GM11168 (cell line): ENCODE results near the gene KCTD7.
"Not testable (repeated sequence)": the region's sequence is repeated elsewhere in the genome, so short reads cannot be mapped to it uniquely, and the experiment has no call there.

Experiments
- in situ Hi-C: fragments of 300-500 bp; cut with MboI; formaldehyde crosslinking; loops from one replicate; pipeline ENCODE4 v1.12.0; 2022; ENCODE audit warnings: low sequenced_read_pairs; ENCODE audit not compliant: unreplicated experiment

KCTD7 gene

DNA sequence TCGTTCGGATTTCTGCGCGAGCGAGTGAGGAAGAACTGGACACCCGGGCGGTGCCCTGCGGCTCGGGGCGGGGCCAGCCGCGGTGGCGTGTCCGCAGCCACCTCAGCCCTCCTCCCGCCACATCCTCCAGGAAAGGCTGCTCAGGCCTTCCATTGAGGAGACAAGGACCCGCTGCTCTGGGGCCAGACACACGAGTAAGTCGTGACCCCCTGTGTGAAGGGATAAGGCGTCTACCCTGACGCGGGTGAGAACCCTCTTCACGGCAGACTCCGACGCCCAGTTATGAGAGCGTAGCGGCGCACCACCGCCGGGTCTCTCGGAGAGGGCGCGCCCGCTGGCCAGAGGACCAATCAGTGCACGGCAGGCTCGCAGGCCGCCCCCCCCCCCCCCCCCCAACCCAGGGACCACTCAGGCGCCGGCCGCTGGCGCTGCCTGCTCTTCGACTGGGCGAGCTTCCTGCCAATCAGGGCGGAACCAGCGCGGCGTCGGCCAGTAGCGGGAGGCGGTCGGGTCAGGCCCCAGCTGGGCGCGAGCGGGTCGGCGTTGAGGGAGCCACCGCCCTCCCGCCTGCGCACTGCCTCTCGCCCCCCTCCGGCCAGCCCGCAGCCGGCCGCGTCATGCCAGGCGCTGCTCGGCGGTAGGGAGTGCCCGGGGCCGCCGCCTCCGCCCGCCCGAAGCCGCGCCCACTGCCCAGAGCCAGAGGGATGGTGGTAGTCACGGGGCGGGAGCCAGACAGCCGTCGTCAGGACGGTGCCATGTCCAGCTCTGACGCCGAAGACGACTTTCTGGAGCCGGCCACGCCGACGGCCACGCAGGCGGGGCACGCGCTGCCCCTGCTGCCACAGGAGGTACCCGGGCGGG is at the start of gene KCTD7:
KCTD7 (plus strand) TSS at position 521 of the 861 bp plus-strand sequence; CDS start at position 705, 184 bp downstream.
- in situ Hi-C loops, result no loop called here

DNA sequence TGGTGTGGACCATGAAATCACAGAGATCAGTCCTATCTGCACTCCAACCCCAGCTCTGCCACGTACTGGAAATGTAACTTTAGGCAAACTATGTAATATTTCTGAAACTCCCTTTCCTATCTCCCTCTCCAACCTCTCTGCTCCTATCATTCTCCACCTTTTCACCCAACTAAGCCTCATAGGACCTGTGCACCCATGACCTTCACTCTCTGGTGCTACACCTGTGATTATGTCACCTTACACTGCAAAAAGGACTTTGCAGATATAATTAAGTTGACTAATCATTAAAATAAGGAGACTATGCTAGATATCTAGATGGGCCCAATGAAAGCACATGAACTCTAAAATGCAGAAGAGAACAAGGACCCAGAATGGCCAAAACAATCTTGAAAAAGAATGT is 48.3 kb upstream of the KCTD7 start:
- in situ Hi-C loops, result not testable (repeated sequence)

DNA sequence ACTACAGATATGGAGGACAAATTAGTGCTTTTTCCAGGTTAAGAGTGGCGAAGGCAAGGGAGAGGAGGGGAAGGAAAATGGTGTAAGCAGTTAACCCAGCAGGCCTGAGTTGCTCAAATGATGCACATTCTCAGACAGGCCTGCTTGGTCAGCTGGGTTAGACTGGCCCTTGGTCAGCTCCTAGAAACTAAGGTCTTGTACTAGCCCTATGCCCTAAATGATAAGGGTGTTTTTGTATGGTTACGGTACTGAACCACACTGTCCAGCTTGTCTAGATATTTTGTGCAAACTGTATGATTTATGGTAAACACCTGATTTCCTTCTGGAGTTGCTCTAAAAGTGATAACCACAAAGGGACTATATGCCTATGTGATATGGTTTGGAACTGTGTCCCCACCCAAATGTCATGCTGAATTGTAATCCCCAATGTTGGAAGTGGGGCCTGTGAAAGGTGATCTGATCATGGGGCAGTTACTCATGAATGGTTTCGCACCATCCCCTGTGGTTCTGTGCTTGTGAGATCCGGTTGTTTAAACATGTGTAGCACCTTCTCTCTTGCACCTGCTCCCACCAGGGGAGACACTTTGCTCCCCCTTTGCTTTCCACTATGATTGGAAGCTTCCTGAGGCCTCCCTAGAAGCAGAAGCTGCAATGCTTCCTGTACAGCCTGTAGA is 45.7 kb upstream of the KCTD7 start:
- in situ Hi-C loops, result not testable (repeated sequence)

DNA sequence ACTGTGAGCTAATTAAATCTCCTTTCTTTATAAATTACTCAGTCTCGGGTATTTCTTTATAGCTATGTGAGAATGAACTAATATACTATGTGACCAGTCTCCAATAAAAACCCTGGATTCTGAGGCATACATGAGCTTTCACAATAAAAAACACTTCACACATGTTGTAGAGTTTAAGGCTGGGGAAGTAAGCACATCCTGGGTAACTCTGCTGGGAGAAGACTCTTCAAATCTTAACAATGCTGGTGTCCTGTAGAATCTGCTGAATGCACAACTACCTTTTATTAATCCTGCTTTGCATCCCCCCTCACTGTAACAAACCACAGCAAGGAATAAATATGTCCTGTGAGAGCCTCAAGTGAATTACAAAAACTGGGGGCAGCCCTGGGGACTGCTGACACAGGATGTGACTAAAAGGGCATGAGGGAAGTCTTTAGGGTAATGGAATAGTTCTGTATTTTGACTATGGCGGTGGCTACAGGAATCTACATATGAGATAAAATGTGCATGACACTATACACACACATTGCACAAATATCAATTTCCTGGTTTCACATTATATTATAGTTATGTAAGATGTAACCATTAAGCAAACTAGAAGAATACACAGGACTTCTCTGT is 45.1 kb upstream of the KCTD7 start:
- in situ Hi-C loops, result no loop called here

DNA sequence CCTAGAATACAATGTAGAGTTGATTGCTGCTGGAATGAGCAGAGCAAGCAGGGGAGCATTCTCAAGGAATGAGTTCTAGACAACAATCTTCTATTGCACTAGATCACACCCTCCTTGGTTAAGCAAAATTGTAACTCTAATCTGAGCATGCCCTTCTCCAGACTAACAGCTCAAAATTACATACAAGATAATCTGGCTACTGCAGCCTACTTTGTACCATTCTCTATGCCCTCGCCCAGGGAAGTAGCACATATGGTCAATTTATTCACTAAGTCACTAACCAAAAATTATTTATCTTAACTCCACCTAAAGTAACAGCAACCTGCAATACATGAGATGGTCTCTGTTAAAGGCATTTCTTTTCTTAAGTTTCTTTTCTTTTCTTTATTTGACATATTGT is 42.5 kb upstream of the KCTD7 start:
- in situ Hi-C loops, result no loop called here

DNA sequence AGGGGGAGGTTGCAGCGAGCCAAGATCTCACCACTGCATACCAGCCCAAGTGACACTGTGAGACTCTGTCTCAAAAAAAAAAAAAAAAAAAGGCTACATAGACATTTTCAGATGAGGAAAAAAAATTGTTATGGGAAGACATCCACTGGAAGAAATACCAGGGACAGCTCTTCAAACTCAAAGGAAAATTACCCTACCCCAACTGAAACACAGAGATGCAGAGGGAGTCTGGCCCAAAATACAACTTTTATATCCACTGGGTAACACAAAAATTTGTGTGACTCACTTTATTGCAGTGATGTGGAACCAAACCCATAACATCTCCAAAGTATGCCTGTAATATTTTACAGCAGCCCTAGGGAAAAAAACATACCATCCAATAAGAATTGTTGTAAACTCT is 40.5 kb upstream of the KCTD7 start:
- in situ Hi-C loops, result not testable (repeated sequence)

DNA sequence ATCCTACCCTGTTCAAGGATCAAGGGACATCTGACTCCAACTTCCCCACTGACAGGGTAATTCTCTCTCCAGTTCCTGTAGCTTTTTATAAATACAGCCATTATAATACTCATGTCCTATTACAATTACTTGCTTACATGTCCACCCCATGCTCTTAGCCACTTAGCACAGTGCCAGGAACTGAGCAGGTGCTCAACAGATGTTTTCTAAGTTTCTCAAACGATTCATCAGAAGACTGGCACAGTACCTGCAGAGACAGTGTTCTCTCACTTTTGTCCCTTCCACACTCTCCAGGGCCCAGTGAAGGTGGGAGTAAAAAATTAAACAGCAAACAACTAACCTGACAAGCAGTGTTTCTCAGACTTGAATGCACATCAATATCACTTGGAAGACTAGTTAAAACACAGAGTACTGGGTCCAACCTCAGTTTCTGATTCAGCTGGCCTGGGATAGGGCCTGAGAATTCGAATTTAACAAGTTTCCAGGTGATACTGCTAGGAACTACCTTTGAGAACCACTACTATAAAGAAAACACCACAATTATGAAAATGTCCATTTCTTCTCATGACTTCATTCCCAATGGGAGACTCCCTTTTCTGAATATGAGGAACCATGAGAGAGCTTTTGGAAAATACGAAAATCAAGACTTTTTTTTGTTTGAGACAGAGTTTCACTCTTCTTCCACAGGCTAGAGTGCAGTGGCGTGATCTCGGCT is 39.7 kb upstream of the KCTD7 start:
- in situ Hi-C loops, result not testable (repeated sequence)

DNA sequence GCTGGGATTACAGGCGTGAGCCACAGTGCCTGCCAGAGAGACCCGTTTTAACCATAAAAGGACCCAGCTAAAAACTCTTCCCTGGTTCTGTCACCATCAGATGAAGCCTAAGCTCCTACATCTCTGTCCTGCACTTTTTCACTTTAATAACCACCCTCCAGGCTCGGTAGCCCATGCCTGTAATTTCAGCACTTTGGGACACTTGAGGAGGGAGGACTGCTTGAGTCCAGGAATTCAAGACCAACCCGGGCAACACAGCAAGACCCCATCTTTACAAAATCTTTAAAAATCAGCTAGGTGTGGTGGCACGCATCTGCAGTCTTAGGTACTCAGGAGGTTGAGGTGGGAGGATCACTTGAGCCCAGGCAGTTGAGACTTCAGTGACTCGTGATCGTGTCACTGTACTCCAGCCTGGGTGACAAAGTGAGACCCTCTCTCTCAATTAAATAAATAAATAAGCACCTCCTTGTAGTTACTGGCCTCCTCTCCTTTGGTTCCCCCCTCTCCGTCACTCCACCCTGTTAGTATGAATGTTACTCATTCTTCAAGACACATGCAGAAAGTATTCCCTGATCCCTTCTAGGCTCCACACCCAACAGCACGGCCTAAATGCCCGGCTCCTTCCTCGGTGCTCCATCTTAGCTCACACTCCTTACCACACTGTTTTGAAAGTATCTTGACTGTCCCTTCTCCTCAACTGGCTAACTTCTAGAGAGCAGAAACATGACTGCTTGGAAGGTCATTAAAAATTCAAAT is 38.2 kb upstream of the KCTD7 start:
- in situ Hi-C loops, result not testable (repeated sequence)

DNA sequence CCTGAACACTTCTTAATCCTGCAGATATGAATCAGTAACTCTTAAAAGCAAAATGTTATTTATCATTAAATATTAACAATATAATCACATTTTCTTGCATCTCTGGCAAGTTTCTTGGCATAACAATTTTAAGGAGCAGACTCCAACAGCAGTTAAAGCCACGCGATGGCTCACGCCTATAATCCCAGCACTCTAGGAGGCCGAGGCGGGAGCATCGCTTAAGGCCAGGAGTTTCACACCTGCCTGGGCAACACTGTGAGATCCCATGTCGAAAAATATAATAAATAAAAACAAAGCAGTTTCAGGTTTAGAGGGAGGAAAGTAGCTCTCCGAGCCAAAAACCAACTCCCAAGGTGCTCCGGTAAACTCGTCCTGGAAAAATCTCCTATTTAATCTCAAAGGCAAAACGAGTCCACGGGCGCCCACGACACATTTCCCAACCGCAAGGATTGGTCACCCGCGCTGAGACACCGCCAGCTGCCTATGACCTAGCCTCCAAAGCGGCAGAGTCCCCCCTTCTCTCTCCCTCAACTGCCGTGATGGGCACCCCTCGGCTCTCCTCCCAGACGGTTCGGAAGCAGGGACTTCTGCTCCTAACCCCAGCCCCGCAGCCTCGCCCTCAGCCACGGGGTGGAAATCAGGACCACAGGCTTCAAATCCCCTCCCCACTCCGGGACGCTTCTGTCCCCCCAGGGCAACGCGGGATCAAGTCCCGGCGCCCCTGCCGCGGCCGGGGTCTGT is 37.5 kb upstream of the KCTD7 start:
- in situ Hi-C loops, result not testable (repeated sequence)

DNA sequence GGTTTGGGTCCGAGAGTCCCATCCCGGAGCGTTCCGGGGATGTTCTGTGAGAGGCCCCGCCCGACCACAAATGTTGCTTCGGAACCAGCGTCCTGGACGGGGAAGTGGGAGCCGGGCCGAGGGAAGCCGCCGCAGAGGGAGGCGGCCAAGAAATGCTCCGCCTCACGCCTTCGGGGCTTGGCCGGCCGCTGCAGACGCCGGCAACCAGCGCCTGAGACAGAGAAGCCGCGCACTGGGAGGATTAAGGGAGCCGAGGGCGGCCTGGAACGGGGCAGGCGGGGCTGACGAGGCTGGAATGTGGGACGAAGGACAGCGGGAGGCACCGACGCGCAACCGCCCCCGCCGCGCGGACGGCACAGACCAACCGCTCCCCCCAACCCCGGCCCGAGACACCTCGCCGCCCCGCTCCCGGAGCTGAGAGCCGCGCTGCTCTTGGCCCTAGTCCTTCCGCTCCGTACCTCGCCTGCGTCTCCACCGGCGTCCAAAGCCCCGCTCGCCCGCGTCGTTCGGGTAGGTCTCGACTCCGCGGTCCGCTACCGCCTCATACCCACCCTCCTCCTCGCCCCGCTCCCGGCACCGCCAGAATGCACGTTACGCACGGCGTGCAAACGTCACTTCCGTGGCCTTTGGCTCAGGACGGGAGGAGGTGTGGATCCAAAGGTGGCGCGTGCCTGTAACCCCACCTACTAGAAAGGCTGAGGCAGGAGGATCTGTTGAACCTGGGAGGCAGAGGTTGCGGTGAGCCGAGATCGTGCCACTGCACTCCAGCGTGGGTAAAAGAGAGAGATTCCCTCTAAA is 36.7 kb upstream of the KCTD7 start:
- in situ Hi-C loops, result no loop called here

DNA sequence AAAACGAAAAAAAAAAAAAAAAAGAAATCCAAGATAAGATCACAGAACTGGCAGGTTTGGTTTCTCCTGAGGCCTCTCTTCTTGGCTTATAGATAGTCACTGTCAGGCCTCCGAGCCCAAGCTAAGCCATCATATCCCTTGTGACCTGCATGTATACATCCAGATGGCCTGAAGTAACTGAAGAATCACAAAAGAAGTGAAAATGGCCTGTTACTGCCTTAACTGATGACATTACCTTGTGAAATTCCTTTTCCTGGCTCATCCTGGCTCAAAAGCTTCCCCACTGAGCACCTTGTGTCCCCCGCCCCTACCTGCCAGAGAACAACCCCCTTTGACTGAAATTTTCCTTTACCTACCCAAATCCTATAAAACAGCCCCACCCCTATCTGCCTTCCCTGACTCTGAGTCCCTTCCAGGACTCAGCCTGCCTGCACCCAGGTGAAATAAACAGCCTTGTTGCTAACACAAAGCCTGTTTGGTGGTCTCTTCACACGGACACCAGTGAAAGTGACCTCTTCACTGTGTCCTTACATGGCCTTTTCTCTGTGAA is 36.0 kb upstream of the KCTD7 start:
- in situ Hi-C loops, result not testable (repeated sequence)

DNA sequence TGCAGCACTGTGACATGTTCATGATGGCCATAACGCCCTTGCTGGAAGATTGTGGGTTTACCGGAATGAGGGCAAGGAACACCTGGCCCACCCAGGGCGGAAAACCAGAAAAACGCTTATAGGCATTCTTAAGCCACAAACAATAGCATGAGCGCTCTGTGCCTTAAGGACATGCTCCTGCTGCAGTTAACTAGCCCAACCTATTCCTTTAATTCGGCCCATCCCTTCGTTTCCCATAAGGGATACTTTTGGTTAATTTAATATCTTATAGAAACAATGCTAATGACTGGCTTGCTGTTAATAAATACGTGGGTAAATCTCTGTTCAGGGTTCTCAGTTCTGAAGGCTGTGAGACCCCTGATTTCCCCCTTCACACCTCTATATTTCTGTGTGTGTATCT is 34.6 kb upstream of the KCTD7 start:
- in situ Hi-C loops, result not testable (repeated sequence)

DNA sequence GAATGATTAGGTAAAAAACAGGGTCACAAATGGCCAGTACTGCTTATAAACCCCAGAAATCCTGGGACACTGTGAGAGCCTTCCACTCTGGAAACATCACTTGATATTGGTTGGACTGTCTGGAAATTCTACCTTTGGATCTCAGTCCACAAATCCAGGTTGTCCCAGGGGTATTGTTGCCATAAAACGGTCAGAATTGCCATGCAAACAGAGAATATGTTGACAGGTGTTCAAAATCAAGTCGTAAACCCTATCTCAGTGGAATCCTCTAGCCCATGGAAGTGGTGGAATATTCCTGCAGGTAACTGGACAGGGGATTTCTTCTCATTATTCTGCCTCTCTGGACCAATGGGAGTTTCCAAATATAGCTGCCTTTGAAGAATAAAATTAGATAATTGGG is 31.2 kb upstream of the KCTD7 start:
- in situ Hi-C loops, result no loop called here

DNA sequence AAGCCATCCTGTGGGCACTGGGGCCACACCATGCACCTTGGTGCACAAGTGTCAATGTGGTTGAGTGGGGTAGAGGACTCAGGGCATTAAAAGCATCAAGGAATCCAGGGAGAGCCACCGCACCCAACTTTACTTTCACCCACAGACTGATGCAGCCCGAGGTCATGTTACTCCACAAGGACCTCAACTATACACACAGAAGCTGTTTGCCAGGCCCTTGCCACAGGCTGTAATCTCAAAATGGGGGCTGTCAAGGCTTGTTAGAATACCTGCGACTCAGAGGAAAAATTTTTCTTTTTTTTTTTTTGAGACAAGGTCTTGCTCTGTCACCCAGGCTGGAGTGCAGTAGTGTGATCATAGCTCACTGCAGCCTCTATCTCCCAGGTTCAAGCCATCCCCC is 26.5 kb upstream of the KCTD7 start:
- in situ Hi-C loops, result no loop called here

DNA sequence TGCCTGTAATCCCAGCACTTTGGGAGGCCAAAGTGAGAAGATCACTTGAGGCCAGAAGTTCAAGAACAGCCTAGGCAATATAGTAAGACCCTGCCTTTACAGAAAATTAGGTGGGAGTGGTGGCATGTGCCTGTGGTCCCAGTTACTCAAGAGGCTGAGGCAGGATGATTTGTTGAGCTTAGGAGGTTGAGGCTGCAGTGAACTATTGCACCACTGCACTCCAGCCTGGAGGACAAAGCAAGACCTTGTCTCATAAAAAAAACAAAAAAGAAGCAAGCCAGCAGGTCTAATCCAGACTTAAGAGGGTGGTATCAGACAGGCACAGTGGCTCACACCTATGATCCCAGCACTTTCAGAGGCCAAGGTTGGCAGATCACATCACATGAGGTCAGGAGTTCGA is 24.5 kb upstream of the KCTD7 start:
- in situ Hi-C loops, result no loop called here

DNA sequence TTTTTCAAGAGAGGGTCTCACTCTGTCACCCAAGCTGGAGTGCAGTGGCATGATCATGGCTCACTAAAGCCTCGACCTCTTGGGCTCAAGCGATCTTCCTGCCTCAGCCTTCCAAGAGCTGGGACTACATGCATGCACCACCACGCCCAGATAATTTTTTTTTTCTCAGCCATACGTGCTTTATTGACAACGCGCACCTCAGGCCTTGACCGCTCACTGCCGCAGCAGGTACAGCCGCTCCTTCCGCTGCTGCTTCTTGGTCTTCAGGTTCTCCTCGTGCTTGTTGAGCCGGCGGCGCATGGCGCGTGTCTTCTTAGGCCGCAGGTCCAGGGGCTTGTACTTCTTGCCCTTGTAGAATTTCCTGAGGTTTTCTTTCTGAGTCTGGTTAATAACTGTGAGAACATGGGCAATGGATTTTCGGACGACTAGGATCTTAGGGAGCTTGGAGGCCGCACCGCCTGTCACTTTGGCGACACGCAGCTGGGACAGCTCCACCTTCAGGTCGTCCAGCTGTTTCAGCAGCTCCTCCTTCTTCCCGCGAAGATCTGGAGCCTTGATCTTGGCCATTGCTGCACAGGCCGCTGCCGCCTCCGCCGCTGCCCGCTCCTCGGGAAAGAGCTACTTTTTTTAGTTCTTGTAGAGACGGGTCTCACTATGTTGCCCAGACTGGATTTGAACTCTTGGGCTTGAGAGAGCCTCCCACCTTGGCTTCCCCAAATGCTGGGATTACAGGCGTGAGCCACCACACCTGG is 22.0 kb upstream of the KCTD7 start:
- in situ Hi-C loops, result not testable (repeated sequence)

DNA sequence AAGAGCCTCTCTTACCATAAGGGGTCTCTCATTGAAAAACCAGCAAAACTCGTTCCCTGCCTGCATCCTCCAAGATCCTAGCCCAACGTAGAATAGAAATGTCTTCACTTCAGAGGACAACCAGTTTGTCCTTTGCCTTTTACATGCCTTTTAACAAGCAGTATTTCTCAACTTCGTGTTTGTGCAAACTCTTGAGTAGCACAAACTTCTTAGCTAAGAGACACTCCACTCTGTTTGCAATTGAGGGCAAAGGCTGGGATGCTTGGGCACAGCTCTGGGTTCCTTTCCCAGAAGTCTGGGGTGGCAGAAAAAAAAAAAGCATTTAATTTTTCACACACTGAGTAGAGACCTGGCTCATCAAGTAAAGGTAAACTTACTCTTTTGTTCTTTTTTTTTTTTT is 19.5 kb upstream of the KCTD7 start:
- in situ Hi-C loops, result no loop called here
